Endothelial cell of umbilical vein (primary cell): ENCODE results near the gene CAMK2G. TPM values are rescaled to one million over a fixed set of nuclear protein-coding genes. Genes with fewer than 3 reads are reported as not detected.
"Not testable (repeated sequence)": the region's sequence is repeated elsewhere in the genome, so short reads cannot be mapped to it uniquely, and the experiment has no call there.

Experiments
- BruUV-seq: library from RNA; stranded (reverse); fragments of 400-500 nt; replicated peaks from 2 replicates; lab custom pipeline; 2021; lab: Mats Ljungman, UMichigan
- CTCF ChIA-PET: fragments of 300-600, 350-600 bp; sonication (Branson Sonifier 250); formaldehyde crosslinking; loops from one replicate; lab custom pipeline; 2021; ENCODE audit warnings: antibody characterized with exemption, inconsistent platforms; lab: Charles Lee
- POLR2A ChIA-PET: fragments of 300-600, 350-600 bp; sonication (Branson Sonifier 250); formaldehyde crosslinking; loops from one replicate; lab custom pipeline; 2021; ENCODE audit warnings: antibody characterized with exemption, inconsistent platforms; lab: Charles Lee
- DNase-seq: peaks from one replicate; pipeline ENCODE4 v3.0.0-alpha.2; 2011; ENCODE audit warnings: low read depth, low spot score
- FAIRE-seq: peaks from 2 replicates; lab custom pipeline; 2011; peaks lifted over from hg19 to GRCh38; lab: Jason Lieb, UNC
- H2AFZ ChIP-seq: 2 replicates; pipeline ENCODE4 v1.6.0; 2012; ENCODE audit warnings: low read depth, low read length, control low read depth, inconsistent platforms
- H3K27ac ChIP-seq: 2 replicates; pipeline ENCODE4 v1.5.1; 2011; ENCODE audit warnings: low read depth, mild to moderate bottlenecking, control low read depth, low read length, moderate library complexity; ENCODE audit not compliant: insufficient read depth
- H3K27me3 ChIP-seq, 2 experiments: 2 replicates each; pipeline versions ENCODE4 v1.6.0 to v1.6.1; 2011; ENCODE audit warnings: low read length in 2 of 2, mixed read lengths in 1 of 2; ENCODE audit not compliant: control insufficient read depth in 2 of 2, insufficient read depth in 2 of 2
- H3K36me3 ChIP-seq, 2 experiments: 2 replicates in 1 of 2; 3 replicates in 1 of 2; pipeline ENCODE4 v1.5.1; 2011; ENCODE audit warnings: low read length in 2 of 2, mild to moderate bottlenecking in 1 of 2, moderate library complexity in 1 of 2; ENCODE audit not compliant: control insufficient read depth in 2 of 2, insufficient read depth in 2 of 2; ENCODE audit errors: extremely low read depth in 1 of 2
- H3K4me1 ChIP-seq: 3 replicates; pipeline ENCODE4 v1.5.1; 2011; ENCODE audit warnings: mild to moderate bottlenecking, low read length; ENCODE audit not compliant: control insufficient read depth, insufficient read depth; ENCODE audit errors: extremely low read depth
- H3K4me2 ChIP-seq: 2 replicates; pipeline ENCODE4 v1.6.1; 2011; ENCODE audit warnings: low read length, control low read depth, mixed read lengths; ENCODE audit not compliant: insufficient read depth
- H3K4me3 ChIP-seq, 3 experiments: fragments of 200-600 bp in 1 of 3; sonication (generic), shearing (Covaris generic) in 1 of 3; replicated peaks in 1 of 3; 2 replicates each; pipeline ENCODE4 v1.5.1; 2011 to 2016; ENCODE audit warnings: control low read depth in 3 of 3, low read length in 3 of 3, mild to moderate bottlenecking in 2 of 3, inconsistent platforms in 1 of 3, low read depth in 1 of 3, moderate library complexity in 1 of 3; ENCODE audit not compliant: insufficient read depth in 1 of 3
- H3K79me2 ChIP-seq: 2 replicates; pipeline ENCODE4 v1.6.0; 2012; ENCODE audit warnings: low read length, inconsistent platforms; ENCODE audit not compliant: control insufficient read depth, insufficient read depth
- H3K9ac ChIP-seq: replicated peaks from 2 replicates; pipeline ENCODE3; 2011; ENCODE audit warnings: low read length, control low read depth; ENCODE audit not compliant: insufficient read depth; ENCODE audit errors: extremely low read depth
- H3K9me1 ChIP-seq: replicated peaks from 3 replicates; pipeline ENCODE4 v1.6.0; 2011; ENCODE audit warnings: mild to moderate bottlenecking, low read length; ENCODE audit not compliant: control insufficient read depth, insufficient read depth; ENCODE audit errors: extremely low read depth
- H3K9me3 ChIP-seq: replicated peaks from 2 replicates; pipeline ENCODE4 v1.5.1; 2012; ENCODE audit warnings: low read length, inconsistent platforms; ENCODE audit not compliant: control insufficient read depth, insufficient read depth
- H4K20me1 ChIP-seq: replicated peaks from 2 replicates; pipeline ENCODE3; 2011; ENCODE audit warnings: mild to moderate bottlenecking, low read length; ENCODE audit not compliant: control insufficient read depth, insufficient read depth; ENCODE audit errors: extremely low read depth
- FOS ChIP-seq: IDR thresholded peaks from 2 replicates; pipeline ENCODE4 v1.6.1; 2011; ENCODE audit warnings: mild to moderate bottlenecking, low read length, moderate library complexity, borderline replicate concordance; ENCODE audit not compliant: insufficient read depth
- GATA2 ChIP-seq: IDR thresholded peaks from 2 replicates; pipeline ENCODE4 v1.7.0; 2011; ENCODE audit warnings: low read depth, mild to moderate bottlenecking, moderate library complexity, mixed read lengths, low read length; ENCODE audit not compliant: insufficient read length, insufficient read depth
- POLR2A ChIP-seq: IDR thresholded peaks from 2 replicates; pipeline ENCODE4 v1.6.1; 2012; ENCODE audit warnings: low read depth, mild to moderate bottlenecking, control low read depth, low read length
- dilution Hi-C: fragments of 300-500 bp; cut with MboI; formaldehyde crosslinking; loops from one replicate; pipeline ENCODE4 v1.15.0; 2019; ENCODE audit warnings: low sequenced_read_pairs; ENCODE audit not compliant: extremely low pct_ligation_motif_present
- intact Hi-C: fragments of 100-400 bp; cut with micrococcal nuclease; formaldehyde crosslinking; loops from one replicate; pipeline ENCODE4 v1.10.0; 2022
- polyA plus RNA-seq, 4 experiments: library from polyadenylated mRNA; depleted of rRNA in 3 of 4; stranded (reverse) in 3 of 4; unstranded in 1 of 4; fragments of >200 nt; gene quantifications; 2 replicates each; pipeline versions ENCODE4 v1.2.1 to v1.2.3, GENCODE V29; 2011 to 2012; ENCODE audit warnings: missing spikeins in 1 of 4
- total RNA-seq: library from RNA; stranded (reverse); gene quantifications from 2 replicates; pipeline ENCODE4 v1.2.3, GENCODE V29; 2021
- TF ChIP-seq, protein P1 (sequence below), 2 donors: IDR thresholded peaks; 1 replicate in 1 of 2; 2 replicates in 1 of 2; pipeline ENCODE4 v1.5.1; 2011; ENCODE audit warnings: low read length in 2 of 2, mild to moderate bottlenecking in 2 of 2, moderate library complexity in 2 of 2, control low read depth in 1 of 2, inconsistent platforms in 1 of 2, low read depth in 1 of 2; ENCODE audit not compliant: insufficient read depth in 1 of 2; ENCODE audit errors: extremely low read depth in 1 of 2
- TF ChIP-seq, protein P2 (sequence below): IDR thresholded peaks from 2 replicates; pipeline ENCODE4 v1.6.1; 2011; ENCODE audit not compliant: insufficient read depth, insufficient read length

The CAMK2G gene
- total and polyA plus RNA-seq, 2 donors (not counting 3 experiments of a cell fraction or from before 2014, with no cell fraction given) = 27.2 to 33.6 TPM

DNA sequence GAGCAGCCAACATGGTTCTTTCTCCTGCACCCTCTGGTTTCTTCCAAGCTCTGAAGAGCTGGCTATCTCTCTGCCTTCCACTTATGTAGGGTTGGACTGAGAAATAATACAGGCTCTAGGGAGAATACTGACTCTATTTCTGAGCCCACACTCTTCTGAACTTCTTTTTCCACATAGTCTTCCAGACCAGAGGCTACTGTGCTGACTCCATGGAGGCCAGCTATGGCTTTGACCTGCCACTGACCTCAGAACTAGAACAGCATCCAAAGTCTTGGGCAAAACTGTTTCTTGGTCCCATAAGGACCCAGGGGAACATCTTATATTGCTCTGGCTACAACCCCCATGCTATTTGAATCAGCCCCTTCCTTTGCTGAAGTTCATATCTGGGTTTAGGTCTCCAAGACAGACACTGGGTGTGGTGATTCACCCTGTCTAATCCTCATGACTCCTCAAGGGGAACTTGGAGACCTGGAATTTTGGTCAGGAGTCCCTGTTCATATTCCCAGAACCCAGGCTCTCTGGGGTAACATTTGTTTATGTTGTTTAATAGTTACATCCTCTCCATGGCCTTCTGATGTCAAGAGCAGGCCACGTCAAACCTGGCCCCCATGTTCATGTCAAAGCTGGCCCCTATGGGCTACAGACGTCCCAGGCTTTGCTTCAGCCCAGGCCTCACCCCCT is 24.5 kb upstream of the CAMK2G start:
- FAIRE-seq (no peak), DNase-seq (no peak)
- H3K27ac ChIP-seq = peak overlapping the region; percentile 79
- H3K4me1 ChIP-seq = peaks cover 33% of the 10 kb centered on the region
- TSS peak; percentile 55 for BruUV-seq
- no peaks in the 10 kb centered on the region for H3K9me3 ChIP-seq
- peak overlapping the region; percentile 28 for H3K9ac ChIP-seq
- H3K79me2 ChIP-seq = no peaks in the 10 kb centered on the region
- intact Hi-C loops (loop anchor here (1.0 kb wide), 2 partner anchors 10 to 41 kb away; no protein-coding TSS in a partner anchor), dilution Hi-C loops (no loop called here)
- ChIA-PET CTCF (interaction anchor here (0.9 to 5.3 kb wide), 13 partner anchors 9 to 183 kb away, joined by 3 to 45 read pairs (median 4); no protein-coding TSS in a partner anchor), POLR2A (interaction anchor here (0.9 to 1.3 kb wide), 3 partner anchors 11 to 181 kb away, joined by 4 to 13 read pairs (median 6); no protein-coding TSS in a partner anchor)
- no peaks in the 10 kb centered on the region for H3K9me1 ChIP-seq
- no peak overlapping the region for H2AFZ ChIP-seq
- TF ChIP-seq FOS = no peak
- TF ChIP-seq POLR2A = no peak
- no peak for TF ChIP-seq GATA2
- H3K4me2 ChIP-seq = peak overlapping the region; percentile 16
- H4K20me1 ChIP-seq = no peaks in the 10 kb centered on the region
- no peaks in the 10 kb centered on the region for H3K36me3 ChIP-seq
- H3K27me3 ChIP-seq = no peaks in the 10 kb centered on the region
- H3K4me3 ChIP-seq = no peak overlapping the region

DNA sequence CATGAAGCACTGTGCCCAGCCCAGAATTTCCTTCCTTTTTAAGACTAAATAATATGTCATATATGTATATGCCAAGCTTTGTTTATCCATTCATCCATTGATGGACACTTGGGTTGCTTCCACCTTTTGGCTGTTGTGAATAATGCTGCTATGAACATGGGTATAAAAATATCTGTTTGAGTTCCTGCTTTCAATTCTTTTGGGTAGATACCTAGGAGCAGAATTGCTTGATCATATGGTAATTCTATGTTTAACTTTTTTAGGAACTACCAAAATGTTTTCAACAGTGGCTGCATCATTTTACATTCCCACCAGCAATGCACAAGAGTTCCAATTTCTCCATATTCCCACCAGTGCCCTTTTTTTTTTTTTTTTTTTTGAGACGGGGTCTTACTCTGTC is 23.3 kb upstream of the CAMK2G start:
- no peak overlapping the region for H3K27ac ChIP-seq
- ChIA-PET POLR2A (interaction anchor here (0.7 to 1.1 kb wide), 2 partner anchors 10 to 184 kb away, joined by 6 read pairs; no protein-coding TSS in a partner anchor), CTCF (interaction anchor here (1.6 to 1.7 kb wide), 2 partner anchors 11 to 43 kb away, joined by 5 to 6 read pairs; no protein-coding TSS in a partner anchor)
- peaks cover 34% of the 10 kb centered on the region for H3K4me1 ChIP-seq
- no peak for DNase-seq
- H3K4me3 ChIP-seq = no peak overlapping the region
- no peaks in the 10 kb centered on the region for H4K20me1 ChIP-seq
- H3K27me3 ChIP-seq = no peaks in the 10 kb centered on the region
- intact Hi-C loops (no loop called here), dilution Hi-C loops (no loop called here)
- no peaks in the 10 kb centered on the region for H3K36me3 ChIP-seq
- TF ChIP-seq, protein P1, sequence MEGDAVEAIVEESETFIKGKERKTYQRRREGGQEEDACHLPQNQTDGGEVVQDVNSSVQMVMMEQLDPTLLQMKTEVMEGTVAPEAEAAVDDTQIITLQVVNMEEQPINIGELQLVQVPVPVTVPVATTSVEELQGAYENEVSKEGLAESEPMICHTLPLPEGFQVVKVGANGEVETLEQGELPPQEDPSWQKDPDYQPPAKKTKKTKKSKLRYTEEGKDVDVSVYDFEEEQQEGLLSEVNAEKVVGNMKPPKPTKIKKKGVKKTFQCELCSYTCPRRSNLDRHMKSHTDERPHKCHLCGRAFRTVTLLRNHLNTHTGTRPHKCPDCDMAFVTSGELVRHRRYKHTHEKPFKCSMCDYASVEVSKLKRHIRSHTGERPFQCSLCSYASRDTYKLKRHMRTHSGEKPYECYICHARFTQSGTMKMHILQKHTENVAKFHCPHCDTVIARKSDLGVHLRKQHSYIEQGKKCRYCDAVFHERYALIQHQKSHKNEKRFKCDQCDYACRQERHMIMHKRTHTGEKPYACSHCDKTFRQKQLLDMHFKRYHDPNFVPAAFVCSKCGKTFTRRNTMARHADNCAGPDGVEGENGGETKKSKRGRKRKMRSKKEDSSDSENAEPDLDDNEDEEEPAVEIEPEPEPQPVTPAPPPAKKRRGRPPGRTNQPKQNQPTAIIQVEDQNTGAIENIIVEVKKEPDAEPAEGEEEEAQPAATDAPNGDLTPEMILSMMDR (IDR thresholded peaks at IDR 0.05; ENCODE audit: extremely low read depth in 1 of 2, insufficient read depth in 1 of 2, low read depth in 1 of 2, low read length in 2 of 2) = no peak
- TF ChIP-seq, protein P2, sequence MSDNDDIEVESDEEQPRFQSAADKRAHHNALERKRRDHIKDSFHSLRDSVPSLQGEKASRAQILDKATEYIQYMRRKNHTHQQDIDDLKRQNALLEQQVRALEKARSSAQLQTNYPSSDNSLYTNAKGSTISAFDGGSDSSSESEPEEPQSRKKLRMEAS = no peak
- no peaks in the 10 kb centered on the region for H3K9me1 ChIP-seq
- no TSS peak for BruUV-seq
- H3K9me3 ChIP-seq = no peaks in the 10 kb centered on the region
- no peak for FAIRE-seq
- H3K79me2 ChIP-seq = no peaks in the 10 kb centered on the region
- H3K9ac ChIP-seq = no peak overlapping the region
- H3K4me2 ChIP-seq = no peak overlapping the region
- no peak overlapping the region for H2AFZ ChIP-seq

DNA sequence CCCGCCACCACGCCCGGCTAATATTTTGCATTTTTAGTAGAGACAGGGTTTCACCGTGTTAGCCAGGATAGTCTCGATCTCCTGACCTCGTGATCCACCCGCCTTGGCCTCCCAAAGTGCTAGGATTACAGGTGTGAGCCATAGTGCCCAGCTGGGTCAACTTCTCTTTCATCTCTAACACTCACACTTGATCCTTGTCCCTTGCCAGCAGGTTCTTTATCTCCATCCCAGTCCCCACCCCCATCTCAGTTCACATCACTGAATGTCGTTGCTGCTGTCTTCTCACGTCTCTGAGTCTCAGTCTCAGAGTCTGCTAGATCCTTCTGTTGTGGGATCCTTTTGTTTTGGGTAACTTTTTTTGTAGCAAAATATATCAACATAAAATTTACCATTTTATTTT is 21.0 kb upstream of the CAMK2G start:
- POLR2A ChIA-PET, H3K4me3 ChIP-seq, H3K9me3 ChIP-seq, DNase-seq, H3K79me2 ChIP-seq, intact Hi-C loops, H3K36me3 ChIP-seq, H4K20me1 ChIP-seq, H3K9me1 ChIP-seq, H3K4me2 ChIP-seq, H3K27me3 ChIP-seq, H3K9ac ChIP-seq, H2AFZ ChIP-seq, dilution Hi-C loops, FAIRE-seq, BruUV-seq: not testable (repeated sequence)
- peak overlapping the region; percentile 80 for H3K27ac ChIP-seq
- CTCF ChIA-PET = interaction anchor here (1.2 to 1.9 kb wide), 2 partner anchors 9 to 12 kb away, joined by 3 to 18 read pairs; no protein-coding TSS in a partner anchor
- peaks cover 33% of the 10 kb centered on the region for H3K4me1 ChIP-seq
